ENCODE measurements around the gene ZFYVE19. TPM values are rescaled to one million over a fixed set of nuclear protein-coding genes. Genes with fewer than 3 reads are reported as not detected.

ZFYVE19 gene
- polyA plus RNA-seq (2014; cell fraction: cytosol; rRNA removed) = 35.9 and 37.3 TPM in 2 replicates
- polyA plus RNA-seq (2014; cell fraction: nucleus; rRNA removed) = 53.6 and 67.3 TPM in 2 replicates

DNA sequence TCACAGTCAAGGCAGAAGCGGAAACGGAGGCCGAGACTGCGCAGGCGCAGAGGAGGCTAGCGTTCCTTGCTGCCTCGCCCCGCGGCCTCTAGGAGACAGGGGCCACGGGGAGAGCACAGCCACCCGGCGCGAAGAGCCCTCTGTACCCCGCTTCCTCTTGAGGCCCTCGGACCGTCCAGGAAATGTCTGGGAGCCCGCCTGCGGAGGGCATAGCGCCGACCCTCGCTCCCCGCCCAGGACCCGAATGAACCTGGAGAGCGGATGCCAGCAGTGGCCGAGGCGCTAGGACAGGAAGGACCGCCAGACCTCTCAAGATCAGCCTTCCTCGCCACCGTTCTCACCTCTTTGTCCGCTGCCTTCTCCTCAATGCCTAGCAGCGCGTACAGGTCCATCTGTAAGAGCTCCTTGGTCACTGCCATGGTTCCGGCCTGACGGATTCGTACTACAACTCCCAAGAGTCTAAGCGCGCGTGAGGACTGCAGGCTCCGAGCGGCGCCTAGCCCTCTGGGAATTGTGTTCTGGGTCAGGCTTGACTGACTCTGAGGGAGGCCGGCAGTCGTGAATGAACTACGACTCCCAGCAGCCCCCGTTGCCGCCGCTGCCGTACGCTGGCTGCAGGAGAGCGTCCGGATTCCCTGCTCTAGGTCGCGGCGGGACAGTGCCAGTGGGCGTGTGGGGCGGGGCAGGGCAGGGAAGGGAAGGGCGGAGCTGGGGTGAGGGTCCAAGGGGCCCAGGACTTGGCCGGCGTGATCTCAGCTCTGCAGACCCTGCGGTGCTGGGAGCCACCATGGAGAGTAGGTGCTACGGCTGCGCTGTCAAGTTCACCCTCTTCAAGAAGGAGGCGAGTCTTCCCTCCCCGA is at the start of gene ZFYVE19, which contains the start of gene DNAJC17:
TSS of gene ZFYVE19 (plus strand) at position 62 of the 860 bp plus-strand sequence. CDS start at position 563, 501 bp downstream.
TSS of gene DNAJC17 (minus strand) at position 446 of the 860 bp plus-strand sequence. CDS start at position 419, 27 bp downstream.
- peak; percentile 99 for DNase-seq (ENCODE audit: low spot score)

DNA sequence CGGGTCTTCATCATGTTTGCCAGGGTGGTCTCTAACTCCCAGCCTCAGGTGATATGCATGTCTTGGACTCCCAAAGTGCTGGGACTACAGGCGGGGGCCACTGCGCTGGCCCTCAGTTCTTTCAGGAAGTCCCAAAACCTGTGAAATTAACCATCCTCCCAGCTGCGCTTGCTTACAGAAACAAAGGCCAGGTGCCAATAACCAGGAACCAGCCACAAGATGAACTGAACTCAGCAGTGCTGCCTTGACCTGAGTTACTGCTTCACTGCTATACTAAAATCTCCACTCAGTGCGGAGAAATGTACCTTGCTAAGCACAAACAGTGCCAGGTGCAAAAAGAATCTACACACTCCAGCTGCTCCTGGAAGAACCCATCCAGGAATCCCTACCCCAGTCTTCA is 46.9 kb upstream of the ZFYVE19 start:
- DNase-seq (ENCODE audit: low spot score) = no peak

- peak; percentile 57 for DNase-seq (ENCODE audit: low spot score)
Observed at GRCh38 chr15:40762919-40763800, 43.7 kb upstream of the ZFYVE19 start.

- DNase-seq (ENCODE audit: low spot score) = peak; percentile 44
Observed at GRCh38 chr15:40763801-40764628, 42.9 kb upstream of the ZFYVE19 start, which contains the start of gene GCHFR. GCHFR (plus strand) TSS chr15:40764068; CDS start chr15:40764181, 113 bp downstream.

DNA sequence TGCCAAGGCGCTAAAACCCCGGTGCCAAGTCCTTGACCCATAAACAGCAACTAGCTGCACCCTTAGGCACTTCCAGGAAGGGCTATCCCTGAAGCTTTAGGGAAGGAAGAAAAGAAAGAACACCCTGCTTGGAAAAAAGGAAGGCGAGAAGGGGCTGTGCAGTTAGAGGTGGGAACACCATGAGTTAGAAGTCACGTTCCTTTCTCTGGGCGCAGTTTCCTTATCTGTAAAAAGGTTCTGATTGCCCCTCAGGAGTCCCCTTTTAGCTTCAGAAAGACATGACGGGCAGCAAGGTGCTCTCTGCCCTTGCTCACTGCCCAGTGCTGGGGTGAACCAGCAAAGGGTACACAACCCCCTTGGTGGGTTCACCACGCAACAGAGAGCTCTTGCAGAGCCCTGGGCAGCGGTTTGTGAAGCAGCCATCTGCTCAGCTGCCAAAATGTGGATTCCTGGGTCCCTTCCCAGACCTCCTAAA is 42.2 kb upstream of the ZFYVE19 start:
- no peak for DNase-seq (ENCODE audit: low spot score)

DNA sequence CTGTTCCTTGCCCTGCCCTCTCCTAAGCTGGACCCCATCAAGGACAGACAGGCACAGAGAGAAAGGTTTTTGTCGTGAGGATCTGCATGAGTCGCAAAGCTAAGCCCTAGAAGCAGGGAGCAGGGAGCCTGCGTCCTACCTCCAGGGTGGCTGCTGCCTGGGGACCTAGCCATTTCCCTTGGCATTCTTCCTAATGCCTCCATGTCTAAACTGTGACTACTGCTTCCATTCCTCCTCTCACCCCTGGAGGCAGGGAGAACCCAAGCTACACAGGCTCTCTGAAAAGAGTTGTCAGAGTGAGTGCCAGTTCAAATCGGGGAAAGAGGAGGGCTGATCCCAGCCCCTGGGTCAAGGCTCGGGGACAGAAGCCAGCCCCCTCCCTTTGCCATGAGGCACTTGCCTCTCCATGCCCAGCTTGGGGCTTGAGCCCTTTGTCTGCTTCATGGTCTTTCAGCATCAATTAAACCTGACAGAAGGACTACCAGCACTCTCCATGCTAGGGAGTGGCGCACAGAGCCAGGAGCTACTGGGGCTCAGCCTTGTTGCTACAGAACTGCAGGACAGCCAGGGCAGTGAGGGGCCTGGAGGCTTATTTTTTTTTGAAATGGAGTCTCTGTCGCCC is 40.6 kb upstream of the ZFYVE19 start:
- peak; percentile 54 for DNase-seq (ENCODE audit: low spot score)

GRCh38 chr15:40766906-40767837 is 39.7 kb upstream of the ZFYVE19 start:
- no peak for DNase-seq (ENCODE audit: low spot score)

DNA sequence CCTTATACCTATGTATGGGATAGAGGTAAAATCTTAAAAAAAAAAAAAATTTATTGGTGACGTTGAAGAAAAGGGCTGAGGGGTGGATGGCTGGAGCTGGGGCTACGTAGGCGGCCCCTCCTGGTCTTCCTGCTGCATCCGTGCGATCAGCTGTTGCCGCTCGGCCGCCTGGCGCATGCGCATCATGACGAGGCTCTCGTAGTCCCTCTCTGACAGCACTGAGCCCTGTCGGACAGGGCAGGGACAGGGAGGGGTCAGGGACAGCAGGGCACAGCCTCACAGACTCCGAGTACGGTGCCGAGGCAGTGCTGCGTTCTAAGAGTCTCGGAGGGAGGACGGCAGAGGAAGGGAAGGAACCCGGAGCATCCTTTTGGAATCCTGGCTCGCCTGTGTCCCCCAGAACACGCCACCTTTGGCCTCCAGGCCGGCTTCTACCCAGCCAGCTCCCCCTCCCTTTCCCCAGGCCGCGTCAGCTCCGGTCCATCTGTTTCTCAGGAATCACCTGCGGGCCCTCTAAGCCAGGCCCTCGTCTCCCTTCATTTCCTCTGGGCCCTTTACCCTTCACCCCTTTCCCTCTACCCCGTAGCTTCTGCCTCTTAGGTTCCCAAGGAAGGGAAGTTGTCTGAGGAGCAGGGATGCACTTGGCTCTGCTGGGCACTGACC is 38.9 kb upstream of the ZFYVE19 start:
- no peak for DNase-seq (ENCODE audit: low spot score)

DNA sequence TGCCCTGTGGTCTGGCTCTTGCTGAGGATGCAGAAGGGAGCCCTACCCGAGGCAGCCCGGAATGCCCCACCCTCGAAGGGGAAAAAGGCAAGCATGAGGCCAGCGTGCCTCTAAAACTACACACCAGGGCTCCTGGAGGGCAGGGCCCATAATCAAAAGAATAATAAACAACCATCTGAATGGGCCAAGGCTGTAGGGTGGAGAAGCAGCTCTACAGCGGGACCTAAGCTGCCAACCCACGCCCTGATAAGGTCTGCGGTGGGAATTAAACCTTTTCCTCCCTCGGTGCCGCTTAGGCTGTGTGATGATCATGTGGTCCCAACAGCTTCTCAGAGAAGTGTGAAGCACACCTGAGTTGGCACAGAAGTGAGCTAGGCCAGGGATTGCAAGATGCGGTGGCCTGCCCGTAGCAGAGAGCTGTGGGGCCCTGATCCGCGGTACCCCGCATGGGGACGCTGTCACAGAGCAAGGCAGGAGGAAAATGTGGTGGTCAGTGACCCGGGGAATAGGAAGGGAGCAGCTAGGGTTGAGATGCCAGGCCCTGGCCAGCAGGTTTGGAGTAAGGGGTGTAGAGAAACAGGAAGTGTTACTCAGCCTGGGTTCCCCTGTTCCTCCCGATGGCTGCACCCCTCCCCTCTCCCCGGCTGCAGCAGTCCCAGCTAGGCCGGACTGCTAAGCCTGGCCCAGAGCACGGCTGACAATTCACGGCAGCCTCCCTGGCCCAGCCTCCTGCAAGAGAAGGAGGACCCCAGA is 38.2 kb upstream of the ZFYVE19 start:
- DNase-seq (ENCODE audit: low spot score) = no peak

DNA sequence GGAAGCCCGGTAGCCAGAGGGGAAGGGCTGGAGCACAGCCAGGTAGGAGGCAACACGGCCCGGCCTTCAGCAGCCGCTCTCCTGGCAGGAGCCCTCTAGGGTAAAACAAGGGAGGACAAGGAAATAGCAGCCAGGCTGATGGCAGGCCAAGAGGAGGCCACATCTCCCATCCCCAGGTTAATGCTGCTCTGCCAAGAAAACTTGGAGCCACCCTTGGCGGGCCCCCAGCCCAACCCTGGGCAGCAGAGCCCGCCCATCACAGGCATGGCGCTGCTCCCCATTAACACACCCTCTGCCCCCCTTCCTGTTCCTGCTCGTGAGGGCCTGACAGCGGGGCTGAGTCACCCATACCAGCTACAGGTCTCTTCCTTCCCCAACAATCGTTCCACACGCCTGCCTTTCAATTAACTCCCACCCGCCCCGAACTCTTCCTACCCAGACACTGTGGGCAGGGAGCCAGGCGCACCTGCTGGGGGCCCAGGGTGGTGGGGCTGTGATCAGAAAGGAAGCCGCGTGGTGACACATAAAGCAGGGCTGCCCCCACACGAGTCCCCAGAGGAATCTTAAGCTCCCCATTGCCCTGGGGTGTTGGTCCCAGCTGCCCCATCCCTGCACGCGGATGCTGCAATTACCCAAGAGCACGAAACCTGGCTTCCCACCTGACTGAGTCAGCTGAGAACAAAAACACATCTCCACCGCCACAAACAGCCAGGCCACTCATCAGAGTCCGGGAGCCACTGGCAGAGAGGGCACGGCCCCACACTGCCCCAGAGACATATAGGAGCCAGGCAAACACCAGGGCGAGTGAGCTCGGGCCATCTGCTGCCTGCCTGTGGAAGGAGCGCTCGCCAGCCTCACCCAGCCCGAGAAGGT is 37.4 kb upstream of the ZFYVE19 start, which contains the start of gene C15orf62:
TSS of gene C15orf62 (plus strand) at position 707 of the 873 bp plus-strand sequence. CDS start 516 bp downstream, outside the sequence.
- no peak for DNase-seq (ENCODE audit: low spot score)

DNA sequence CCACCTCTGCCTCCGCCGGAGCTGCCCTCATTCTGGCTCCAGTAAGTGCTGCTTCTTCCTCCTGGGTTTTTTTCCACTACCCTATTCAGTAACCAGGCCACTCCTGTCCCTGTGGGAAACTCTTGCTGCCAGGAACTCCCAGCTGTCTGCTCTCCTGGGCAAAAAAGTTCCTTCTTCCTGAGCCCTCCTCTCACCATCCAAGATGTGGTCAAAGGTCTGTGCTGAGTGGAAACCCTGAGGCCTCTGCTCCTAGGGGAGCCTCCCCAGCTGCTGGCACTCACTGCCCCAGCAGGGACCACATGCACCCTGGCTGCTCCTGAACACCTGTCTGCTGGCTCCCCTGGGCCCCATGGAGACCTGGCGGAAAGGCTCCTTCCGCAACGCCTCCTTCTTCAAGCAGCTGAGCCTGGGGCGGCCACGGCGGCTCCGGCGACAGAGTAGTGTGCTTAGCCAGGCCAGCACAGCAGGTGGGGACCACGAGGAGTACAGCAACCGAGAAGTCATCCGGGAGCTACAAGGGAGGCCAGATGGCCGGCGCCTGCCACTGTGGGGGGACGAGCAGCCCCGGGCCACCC is 36.7 kb upstream of the ZFYVE19 start:
- DNase-seq (ENCODE audit: low spot score) = peak; percentile 53

DNA sequence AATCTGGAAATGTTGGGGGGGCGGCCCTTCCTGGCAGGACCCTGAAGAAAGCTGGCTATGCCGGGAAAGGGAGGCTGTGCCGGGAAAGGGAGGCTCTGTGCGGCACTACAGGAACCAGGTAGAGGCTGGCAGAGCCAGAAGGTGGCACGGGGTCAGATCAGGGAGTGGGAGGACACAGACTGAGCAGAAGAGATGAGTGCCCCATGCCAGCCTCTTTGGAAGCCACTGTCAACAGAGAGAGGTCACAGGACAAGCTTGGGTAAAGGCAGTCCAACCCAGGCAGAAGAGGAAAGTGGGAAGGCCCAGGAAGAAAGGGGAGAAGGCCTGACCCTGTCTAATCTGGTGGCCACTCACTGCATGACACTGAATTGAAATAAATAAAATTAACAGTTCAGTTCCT is 35.6 kb upstream of the ZFYVE19 start:
- no peak for DNase-seq (ENCODE audit: low spot score)

GRCh38 chr15:40772014-40772413 is 34.9 kb upstream of the ZFYVE19 start:
- DNase-seq (ENCODE audit: low spot score) = no peak

GRCh38 chr15:40773496-40773895 is 33.4 kb upstream of the ZFYVE19 start:
- no peak for DNase-seq (ENCODE audit: low spot score)

GRCh38 chr15:40773902-40774301 is 33.0 kb upstream of the ZFYVE19 start:
- DNase-seq (ENCODE audit: low spot score) = no peak

DNA sequence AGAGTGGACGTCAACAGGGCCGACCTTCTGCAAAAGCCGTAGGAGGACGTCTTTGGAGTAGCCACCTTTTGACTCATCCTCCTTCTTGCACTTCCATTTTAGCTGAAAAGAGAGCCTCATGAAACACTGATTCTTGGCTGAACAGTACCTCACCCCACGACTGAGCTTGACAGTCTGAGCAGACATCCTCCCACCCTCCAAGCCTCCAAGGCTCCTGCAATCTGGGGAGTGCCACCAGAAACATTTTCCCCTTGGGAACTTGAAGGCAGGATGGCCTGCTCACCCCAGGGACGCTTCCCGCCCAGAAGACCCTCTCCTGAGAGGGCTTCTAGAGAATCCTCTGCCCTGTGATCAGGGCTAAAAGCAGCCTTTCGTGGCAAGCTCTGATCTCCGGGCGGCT is 31.9 kb upstream of the ZFYVE19 start:
- no peak for DNase-seq (ENCODE audit: low spot score)
